ENCODE measurements around the gene ATP1B1.
A peak's percentile ranks its signal among the peaks of the same experiment; 100 is the strongest.

DNA sequence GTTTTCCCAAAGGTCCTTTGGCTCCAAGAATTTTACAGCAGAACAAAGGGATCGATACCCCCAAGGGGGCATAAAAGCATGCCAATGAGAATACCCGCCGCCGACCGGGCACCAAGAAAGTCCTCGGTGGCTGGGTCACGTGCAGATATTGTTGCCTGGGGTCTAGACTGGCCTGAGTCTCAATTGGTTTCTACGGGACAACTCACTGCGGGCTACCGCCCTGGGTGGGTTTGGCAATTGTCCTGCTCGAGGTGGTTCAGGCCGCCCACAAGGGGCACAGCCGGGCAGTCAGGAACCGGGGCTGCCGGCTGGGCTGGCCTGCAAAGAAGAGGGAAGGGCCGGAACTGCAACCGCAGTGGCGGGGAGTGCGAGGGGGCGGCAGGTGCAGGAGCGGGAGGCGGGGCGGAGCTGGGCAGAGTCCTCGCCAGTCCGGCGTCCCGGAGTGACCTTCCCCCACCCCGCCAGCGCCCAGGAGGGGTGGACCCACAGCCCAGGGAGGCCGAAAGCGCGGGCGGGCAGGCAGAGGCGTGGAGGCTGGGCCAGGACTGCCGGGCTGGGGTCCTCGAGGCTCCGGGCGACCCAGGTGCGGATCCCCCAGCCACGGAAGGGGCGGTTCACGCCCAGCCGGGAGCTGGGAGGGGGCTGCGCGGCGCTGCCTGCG lies 926 bp upstream of the ATP1B1 start:
- TF ChIP-seq, protein P1, sequence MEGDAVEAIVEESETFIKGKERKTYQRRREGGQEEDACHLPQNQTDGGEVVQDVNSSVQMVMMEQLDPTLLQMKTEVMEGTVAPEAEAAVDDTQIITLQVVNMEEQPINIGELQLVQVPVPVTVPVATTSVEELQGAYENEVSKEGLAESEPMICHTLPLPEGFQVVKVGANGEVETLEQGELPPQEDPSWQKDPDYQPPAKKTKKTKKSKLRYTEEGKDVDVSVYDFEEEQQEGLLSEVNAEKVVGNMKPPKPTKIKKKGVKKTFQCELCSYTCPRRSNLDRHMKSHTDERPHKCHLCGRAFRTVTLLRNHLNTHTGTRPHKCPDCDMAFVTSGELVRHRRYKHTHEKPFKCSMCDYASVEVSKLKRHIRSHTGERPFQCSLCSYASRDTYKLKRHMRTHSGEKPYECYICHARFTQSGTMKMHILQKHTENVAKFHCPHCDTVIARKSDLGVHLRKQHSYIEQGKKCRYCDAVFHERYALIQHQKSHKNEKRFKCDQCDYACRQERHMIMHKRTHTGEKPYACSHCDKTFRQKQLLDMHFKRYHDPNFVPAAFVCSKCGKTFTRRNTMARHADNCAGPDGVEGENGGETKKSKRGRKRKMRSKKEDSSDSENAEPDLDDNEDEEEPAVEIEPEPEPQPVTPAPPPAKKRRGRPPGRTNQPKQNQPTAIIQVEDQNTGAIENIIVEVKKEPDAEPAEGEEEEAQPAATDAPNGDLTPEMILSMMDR (IDR thresholded peaks at IDR 0.05; ENCODE audit: low read length), result peak; percentile 27; the same call in 1 of the 2 replicates
- no peak for TF ChIP-seq EZH2 (optimal IDR thresholded peaks at IDR 0.05; ENCODE audit: low read depth, low read length)

Data from MM.1S (cell line).